Pancreas (tissue), 10 donors: ENCODE data around the gene DLG2. TPM values are rescaled to one million over a fixed set of nuclear protein-coding genes. Genes with fewer than 3 reads are reported as not detected.
A peak's percentile ranks its signal among the peaks of the same experiment; 100 is the strongest.

Experiments used
- ATAC-seq, 4 donors: fragments of 200-7000 bp; cut with Tn5 transposase; one replicate each; pipeline versions ENCODE4 v1.8.0 to v1.9.1; 2020; ENCODE audit warnings: mild to moderate bottlenecking in 4 of 4, moderate library complexity in 4 of 4
- DNase-seq, 6 donors: peaks; one replicate each; pipeline ENCODE4 v3.0.0-alpha.2; 2020
- FAIRE-seq: peaks from 2 replicates; lab custom pipeline; 2012; peaks lifted over from hg19 to GRCh38; lab: Jason Lieb, UNC
- H3K27ac ChIP-seq, 4 donors: fragments of 200-600 bp; sonication (generic); 1 replicate in 3 of 4; 2 replicates in 1 of 4; pipeline versions ENCODE4 v1.5.0 to v1.8.0; 2020
- H3K27me3 ChIP-seq, 4 donors: fragments of 200-600 bp; one replicate each; pipeline ENCODE4 v1.8.0; 2021
- H3K36me3 ChIP-seq, 3 donors: fragments of 200-600 bp; sonication (generic) in 1 of 3; one replicate each; pipeline versions ENCODE4 v1.5.0 to v1.8.0; 2020 to 2021
- H3K4me1 ChIP-seq, 3 donors: fragments of 200-600 bp; one replicate each; pipeline ENCODE4 v1.8.0; 2021
- H3K4me3 ChIP-seq, 4 donors: fragments of 200-600 bp; sonication (generic) in 2 of 4; one replicate each; pipeline versions ENCODE4 v1.5.0 to v1.8.0; 2020 to 2021
- H3K9me3 ChIP-seq, 4 donors: fragments of 200-600 bp; one replicate each; pipeline ENCODE4 v1.8.0; 2021
- CTCF ChIP-seq, 4 donors: fragments of 200-600 bp; sonication (generic) in 3 of 4; IDR thresholded peaks; one replicate each; pipeline versions ENCODE4 v1.5.0 to v1.8.0; 2021; ENCODE audit warnings: antibody characterized with exemption in 4 of 4
- WGBS, 2 donors: extraction: QIAGEN DNeasy Blood & Tissue Kit; methylation state at CpG; one replicate each; pipeline ENCODE4 v1.1.7; 2013; 5-methylcytosine and 5-hydroxymethylcytosine counted together
- intact Hi-C, 3 donors: fragments of 100-400 bp; cut with DNase I; formaldehyde crosslinking; loops; one replicate each; pipeline versions ENCODE4 v1.11.1 to v1.14.2; 2022
- polyA plus RNA-seq, 2 donors: library from polyadenylated mRNA; stranded (reverse); fragments of 200-250 nt; gene quantifications; one replicate each; pipeline ENCODE4 v1.2.3, GENCODE V29; 2013
- total RNA-seq, 6 donors: library from RNA; stranded (reverse); fragmentation: NEBNext Ultra II Directional in 4 of 6; extraction: Animal tissue kit (Norgen Biotek cat#: 25700) in 4 of 6; gene quantifications; one replicate each; pipeline versions ENCODE4 v1.2.1 to v1.2.4, GENCODE V29; 2021 to 2023
- donor health status: healthy with polysubstance abuse.
- donor health status: DM: no; HTN: no; CAD: no; lungs with moderate emphysema.
- donor health status: DM: no; HTN: no; CAD: no.
- donor health status: control.
- donor health status: control.
- donor health status: Bipolar disorder and iron deficiency.
- donor health status: DM: yes; HTN: yes; CAD: no.
- donor health status: DM: no; HTN: no; CAD: no.
- donor health status: DM: no; HTN: no; CAD: no.
- donor health status: DM: yes; HTN: yes; CAD: no.

Gene DLG2
- total and polyA plus RNA-seq, 8 donors: 1.2 to 5.4 (median 3.6) TPM

GRCh38 chr11:84981301-84981700 is 645.8 kb downstream of the DLG2 start:
- DNase-seq (no peak), FAIRE-seq (no peak), ATAC-seq (no peak)
- no peak overlapping the region for H3K4me3 ChIP-seq
- H3K36me3 ChIP-seq: no peaks in the 10 kb centered on the region
- intact Hi-C loops: no loop called here
- no peaks in the 10 kb centered on the region for H3K27me3 ChIP-seq
- H3K9me3 ChIP-seq: no peaks in the 10 kb centered on the region
- no peaks in the 10 kb centered on the region for H3K4me1 ChIP-seq
- WGBS, 2 donors: 67 to 78% methylated on average over 3 of the region's 3 CpGs
- no peak overlapping the region for H3K27ac ChIP-seq
- no peak for TF ChIP-seq CTCF (IDR thresholded peaks at IDR 0.05)

GRCh38 chr11:84969103-84969502 is 658.0 kb downstream of the DLG2 start:
- DNase-seq (no peak), FAIRE-seq (no peak), ATAC-seq (peak in 1 of 4 donors; percentile 58)
- Histone ChIP-seq H3K9me3 (no peaks in the 10 kb centered on the region), H3K4me3 (no peak overlapping the region), H3K27me3 (no peaks in the 10 kb centered on the region), H3K4me1 (no peaks in the 10 kb centered on the region), H3K27ac (no peak overlapping the region), H3K36me3 (no peaks in the 10 kb centered on the region)
- 53 to 70% methylated on average over 2 of the region's 2 CpGs for WGBS, 2 donors
- TF ChIP-seq CTCF (IDR thresholded peaks at IDR 0.05): no peak
- intact Hi-C loops: no loop called here

GRCh38 chr11:84965484-84965883 is 661.7 kb downstream of the DLG2 start:
- WGBS, 2 donors: 42 to 51% methylated on average over 4 of the region's 4 CpGs
- Histone ChIP-seq H3K27ac (no peak overlapping the region), H3K4me3 (no peak overlapping the region), H3K4me1 (no peaks in the 10 kb centered on the region), H3K36me3 (no peaks in the 10 kb centered on the region), H3K9me3 (no peaks in the 10 kb centered on the region), H3K27me3 (no peaks in the 10 kb centered on the region)
- intact Hi-C loops: no loop called here
- FAIRE-seq (no peak), ATAC-seq (no peak), DNase-seq (no peak)
- TF ChIP-seq CTCF (IDR thresholded peaks at IDR 0.05): no peak

GRCh38 chr11:84963240-84963639 is 663.9 kb downstream of the DLG2 start:
- no peaks in the 10 kb centered on the region for H3K27me3 ChIP-seq
- no peak overlapping the region for H3K4me3 ChIP-seq
- H3K9me3 ChIP-seq: no peaks in the 10 kb centered on the region
- FAIRE-seq (no peak), ATAC-seq (no peak), DNase-seq (no peak)
- H3K27ac ChIP-seq: no peak overlapping the region
- no peaks in the 10 kb centered on the region for H3K4me1 ChIP-seq
- intact Hi-C loops: no loop called here
- 59 to 68% methylated on average over 1 of the region's 1 CpG for WGBS, 2 donors
- TF ChIP-seq CTCF (IDR thresholded peaks at IDR 0.05): no peak
- H3K36me3 ChIP-seq: no peaks in the 10 kb centered on the region

GRCh38 chr11:84962018-84962417 is 665.1 kb downstream of the DLG2 start:
- Histone ChIP-seq H3K4me3 (no peak overlapping the region), H3K27ac (no peak overlapping the region), H3K27me3 (no peaks in the 10 kb centered on the region), H3K36me3 (no peaks in the 10 kb centered on the region), H3K4me1 (no peaks in the 10 kb centered on the region), H3K9me3 (no peaks in the 10 kb centered on the region)
- FAIRE-seq (no peak), ATAC-seq (no peak), DNase-seq (no peak)
- no peak for TF ChIP-seq CTCF (IDR thresholded peaks at IDR 0.05)
- intact Hi-C loops: no loop called here
- WGBS, 2 donors: 71 to 80% methylated on average over 5 of the region's 5 CpGs
